ENCODE measurements around the gene GOLM1. TPM values are rescaled to one million over a fixed set of nuclear protein-coding genes. Genes with fewer than 3 reads are reported as not detected.

GOLM1 gene
- total RNA-seq, 1 experiment from 2014 or later = 73.4 TPM

DNA sequence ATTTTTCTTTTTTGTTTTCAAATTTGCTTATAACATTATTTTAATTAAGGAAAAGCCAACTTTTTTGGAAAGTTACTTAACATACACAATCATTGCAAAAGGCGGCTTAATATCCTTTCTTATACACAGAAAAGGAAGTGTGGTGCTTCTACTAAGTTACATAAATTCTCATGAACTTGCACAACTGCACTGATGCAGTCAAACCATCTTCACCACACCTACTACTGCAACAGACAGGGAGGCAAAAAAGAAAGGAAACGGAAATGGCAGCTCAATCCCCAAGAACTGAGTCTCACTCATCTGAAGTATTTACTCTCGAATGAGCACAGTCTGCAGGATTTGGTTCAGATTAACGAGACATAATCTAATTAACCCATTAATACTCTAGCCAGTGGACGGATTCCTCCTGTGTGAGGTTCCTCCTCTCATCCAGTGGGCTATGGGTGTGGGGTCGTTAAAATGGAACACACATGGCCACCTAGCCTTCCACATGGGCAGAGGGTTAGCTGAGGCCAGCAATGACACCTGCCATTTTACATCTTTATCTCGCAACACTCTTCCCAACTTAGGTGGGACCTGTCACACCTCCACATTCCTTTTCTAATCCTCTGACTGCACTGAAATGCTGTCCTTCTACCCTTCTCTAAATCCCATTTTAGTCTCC lies 30.0 kb downstream of the GOLM1 start:
- TF ChIP-seq POLR2AphosphoS5 (IDR thresholded peaks at IDR 0.05; ENCODE audit: low read depth, low read length) (no peak), SIN3A (IDR thresholded peaks at IDR 0.05; ENCODE audit: borderline replicate concordance, insufficient read depth, low read depth, low read length) (no peak), REST (IDR thresholded peaks at IDR 0.05; ENCODE audit: insufficient read depth in 1 of 2, low read depth in 2 of 2, low read length in 1 of 2) (no peak), TCF7L2 (IDR thresholded peaks at IDR 0.05; ENCODE audit: low read depth, low read length) (no peak)
- TF ChIP-seq, protein P1, sequence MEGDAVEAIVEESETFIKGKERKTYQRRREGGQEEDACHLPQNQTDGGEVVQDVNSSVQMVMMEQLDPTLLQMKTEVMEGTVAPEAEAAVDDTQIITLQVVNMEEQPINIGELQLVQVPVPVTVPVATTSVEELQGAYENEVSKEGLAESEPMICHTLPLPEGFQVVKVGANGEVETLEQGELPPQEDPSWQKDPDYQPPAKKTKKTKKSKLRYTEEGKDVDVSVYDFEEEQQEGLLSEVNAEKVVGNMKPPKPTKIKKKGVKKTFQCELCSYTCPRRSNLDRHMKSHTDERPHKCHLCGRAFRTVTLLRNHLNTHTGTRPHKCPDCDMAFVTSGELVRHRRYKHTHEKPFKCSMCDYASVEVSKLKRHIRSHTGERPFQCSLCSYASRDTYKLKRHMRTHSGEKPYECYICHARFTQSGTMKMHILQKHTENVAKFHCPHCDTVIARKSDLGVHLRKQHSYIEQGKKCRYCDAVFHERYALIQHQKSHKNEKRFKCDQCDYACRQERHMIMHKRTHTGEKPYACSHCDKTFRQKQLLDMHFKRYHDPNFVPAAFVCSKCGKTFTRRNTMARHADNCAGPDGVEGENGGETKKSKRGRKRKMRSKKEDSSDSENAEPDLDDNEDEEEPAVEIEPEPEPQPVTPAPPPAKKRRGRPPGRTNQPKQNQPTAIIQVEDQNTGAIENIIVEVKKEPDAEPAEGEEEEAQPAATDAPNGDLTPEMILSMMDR (IDR thresholded peaks at IDR 0.05) = no peak
- ChIA-PET POLR2A (no interaction called here), CTCF (no interaction called here)
- DNase-seq (ENCODE audit: low read depth, low spot score) (no peak), ATAC-seq (no peak)
- Histone ChIP-seq H3K4me1 (ENCODE audit: control insufficient read depth, insufficient read depth, low read length) (no peaks in the 10 kb centered on the region), H3K27me3 (ENCODE audit: control insufficient read depth, insufficient read depth, low read length) (no peaks in the 10 kb centered on the region), H3K9me3 (ENCODE audit: control insufficient read depth, insufficient read depth, low read depth, low read length) (no peaks in the 10 kb centered on the region), H3K27ac (ENCODE audit: low read length) (no peak overlapping the region), H3K4me3 (ENCODE audit: low read depth in 2 of 2, low read length in 2 of 2) (no peak overlapping the region), H3K36me3 (ENCODE audit: control insufficient read depth, insufficient read depth, low read length) (no peaks in the 10 kb centered on the region)
- BruUV-seq (replicated peaks) = no TSS peak
- in situ Hi-C loops (cut with HindIII; ENCODE audit: low pct_unique_long_range_greater_than_20kb, low sequenced_read_pairs) (no loop called here), intact Hi-C loops (cut with micrococcal nuclease; ENCODE audit: unreplicated experiment) (no loop called here)

- H3K27ac ChIP-seq (ENCODE audit: low read length) = no peak overlapping the region
- no peak for TF ChIP-seq TCF7L2 (IDR thresholded peaks at IDR 0.05; ENCODE audit: low read depth, low read length)
- TF ChIP-seq, protein P1 (IDR thresholded peaks at IDR 0.05) = no peak
- TF ChIP-seq SIN3A (IDR thresholded peaks at IDR 0.05; ENCODE audit: borderline replicate concordance, insufficient read depth, low read depth, low read length) = no peak
- TF ChIP-seq REST (IDR thresholded peaks at IDR 0.05; ENCODE audit: insufficient read depth in 1 of 2, low read depth in 2 of 2, low read length in 1 of 2) = no peak
- no peak for TF ChIP-seq POLR2AphosphoS5 (IDR thresholded peaks at IDR 0.05; ENCODE audit: low read depth, low read length)
- no peaks in the 10 kb centered on the region for H3K27me3 ChIP-seq (ENCODE audit: control insufficient read depth, insufficient read depth, low read length)
- in situ Hi-C loops (cut with HindIII; ENCODE audit: low pct_unique_long_range_greater_than_20kb, low sequenced_read_pairs) (no loop called here), intact Hi-C loops (cut with micrococcal nuclease; ENCODE audit: unreplicated experiment) (no loop called here)
- ATAC-seq (no peak), DNase-seq (ENCODE audit: low read depth, low spot score) (no peak)
- POLR2A ChIA-PET = no interaction called here
- CTCF ChIA-PET = no interaction called here
- no peaks in the 10 kb centered on the region for H3K36me3 ChIP-seq (ENCODE audit: control insufficient read depth, insufficient read depth, low read length)
- H3K4me3 ChIP-seq (ENCODE audit: low read depth in 2 of 2, low read length in 2 of 2) = no peak overlapping the region
- no peaks in the 10 kb centered on the region for H3K4me1 ChIP-seq (ENCODE audit: control insufficient read depth, insufficient read depth, low read length)
- BruUV-seq (replicated peaks) = no TSS peak
- no peaks in the 10 kb centered on the region for H3K9me3 ChIP-seq (ENCODE audit: control insufficient read depth, insufficient read depth, low read depth, low read length)
Observed at GRCh38 chr9:86064220-86064619, 35.1 kb downstream of the GOLM1 start.
